Activated CD4-positive, alpha-beta memory T cell treated with anti-CD3 and anti-CD28 coated beads for 36 hours (primary cell): Measurements from ENCODE around the gene LANCL2. TPM values are rescaled to one million over a fixed set of nuclear protein-coding genes. Genes with fewer than 3 reads are reported as not detected.
"Not testable (repeated sequence)": the region's sequence is repeated elsewhere in the genome, so short reads cannot be mapped to it uniquely, and the experiment has no call there.

Experiments used
- CTCF ChIA-PET: fragments of 350-600 bp; sonication (Branson Sonifier 250); formaldehyde crosslinking; loops from one replicate; lab custom pipeline; 2021; ENCODE audit warnings: antibody characterized with exemption, inconsistent platforms; lab: Charles Lee
- POLR2A ChIA-PET: fragments of 350-600 bp; sonication (Branson Sonifier 250); formaldehyde crosslinking; loops from one replicate; lab custom pipeline; 2021; ENCODE audit warnings: antibody characterized with exemption; lab: Charles Lee
- DNase-seq: peaks from one replicate; pipeline ENCODE4 v3.0.0-alpha.2; 2020
- H3K27ac Mint-ChIP-seq: one replicate; pipeline ENCODE4 v1.8.0; 2021; ENCODE audit warnings: mixed read lengths
- H3K27me3 Mint-ChIP-seq: one replicate; pipeline ENCODE4 v1.8.0; 2021; ENCODE audit warnings: mixed read lengths
- H3K36me3 Mint-ChIP-seq: one replicate; pipeline ENCODE4 v1.8.0; 2021; ENCODE audit warnings: mixed read lengths
- H3K4me1 Mint-ChIP-seq: one replicate; pipeline ENCODE4 v1.8.0; 2021; ENCODE audit warnings: low read depth, mixed read lengths
- H3K4me3 Mint-ChIP-seq: one replicate; pipeline ENCODE4 v1.8.0; 2021; ENCODE audit warnings: mild to moderate bottlenecking, mixed read lengths
- H3K9me3 Mint-ChIP-seq: one replicate; pipeline ENCODE4 v1.8.0; 2021; ENCODE audit warnings: mixed read lengths
- intact Hi-C: fragments of 100-400 bp; cut with micrococcal nuclease; formaldehyde crosslinking; loops from one replicate; pipeline ENCODE4 v1.15.1; 2023
- total RNA-seq, 2 experiments: library from RNA; stranded (reverse); gene quantifications; one replicate each; pipeline ENCODE4 v1.2.3, GENCODE V29; 2021

The LANCL2 gene
- total RNA-seq, 2 experiments from 2014 or later: 6.3 to 7.0 TPM

DNA sequence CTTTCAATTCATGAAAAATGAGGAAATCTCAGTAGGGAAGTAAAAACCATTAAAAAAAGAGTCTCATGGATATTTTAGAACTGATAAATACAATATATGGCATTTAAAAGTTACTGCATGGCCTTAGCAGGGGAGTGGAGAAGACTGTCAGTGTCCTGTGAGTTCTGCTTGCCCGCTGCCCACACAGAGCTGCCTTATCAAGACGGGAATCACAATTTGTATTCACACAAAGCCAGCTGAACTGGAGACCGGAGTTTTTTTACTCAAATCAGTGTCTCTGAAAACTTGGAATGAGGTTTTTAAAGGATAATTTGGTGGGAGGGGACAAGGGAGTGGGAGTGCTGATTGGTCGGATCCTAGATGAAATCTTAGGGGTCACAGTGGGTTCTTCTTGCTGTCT lies 17.1 kb downstream of the LANCL2 start:
- H3K4me3 Mint-ChIP-seq: no peak overlapping the region
- no peaks in the 10 kb centered on the region for H3K27me3 Mint-ChIP-seq
- intact Hi-C loops: no loop called here
- peaks cover 7% of the 10 kb centered on the region for H3K4me1 Mint-ChIP-seq
- no peak overlapping the region for H3K27ac Mint-ChIP-seq
- peaks cover 30% of the 10 kb centered on the region for H3K9me3 Mint-ChIP-seq
- ChIA-PET CTCF (interaction anchor here (1.1 kb wide), 1 partner anchor 33 kb away, joined by 3 read pairs; no protein-coding TSS in a partner anchor), POLR2A (no interaction called here)
- H3K36me3 Mint-ChIP-seq: peaks cover 23% of the 10 kb centered on the region
- DNase-seq: no peak

DNA sequence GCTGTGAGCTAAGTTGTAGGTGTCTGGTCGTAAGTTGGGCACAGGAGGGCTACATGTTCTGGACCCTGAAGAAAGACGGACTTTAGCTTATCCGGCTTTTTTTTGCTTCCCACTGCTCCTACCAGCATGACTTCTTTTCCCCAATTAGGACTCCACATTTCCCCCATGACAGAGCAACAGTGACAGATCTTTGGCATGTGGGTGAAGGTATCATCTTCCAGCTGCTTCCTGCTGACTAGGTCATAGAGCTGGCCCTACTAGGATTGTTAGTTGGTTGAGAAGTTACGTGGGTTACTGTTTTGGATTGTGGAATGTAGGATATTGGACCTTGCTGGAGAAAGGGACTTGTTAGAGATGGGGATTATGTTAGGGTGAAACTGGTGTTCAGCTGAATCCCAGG lies 21.4 kb downstream of the LANCL2 start:
- no peak for DNase-seq
- CTCF ChIA-PET: no interaction called here
- Mint-ChIP-seq H3K27me3 (no peaks in the 10 kb centered on the region), H3K36me3 (peaks cover 33% of the 10 kb centered on the region), H3K27ac (no peak overlapping the region), H3K9me3 (peaks cover 43% of the 10 kb centered on the region), H3K4me3 (no peak overlapping the region), H3K4me1 (peaks cover 7% of the 10 kb centered on the region)
- POLR2A ChIA-PET: no interaction called here
- intact Hi-C loops: no loop called here

DNA sequence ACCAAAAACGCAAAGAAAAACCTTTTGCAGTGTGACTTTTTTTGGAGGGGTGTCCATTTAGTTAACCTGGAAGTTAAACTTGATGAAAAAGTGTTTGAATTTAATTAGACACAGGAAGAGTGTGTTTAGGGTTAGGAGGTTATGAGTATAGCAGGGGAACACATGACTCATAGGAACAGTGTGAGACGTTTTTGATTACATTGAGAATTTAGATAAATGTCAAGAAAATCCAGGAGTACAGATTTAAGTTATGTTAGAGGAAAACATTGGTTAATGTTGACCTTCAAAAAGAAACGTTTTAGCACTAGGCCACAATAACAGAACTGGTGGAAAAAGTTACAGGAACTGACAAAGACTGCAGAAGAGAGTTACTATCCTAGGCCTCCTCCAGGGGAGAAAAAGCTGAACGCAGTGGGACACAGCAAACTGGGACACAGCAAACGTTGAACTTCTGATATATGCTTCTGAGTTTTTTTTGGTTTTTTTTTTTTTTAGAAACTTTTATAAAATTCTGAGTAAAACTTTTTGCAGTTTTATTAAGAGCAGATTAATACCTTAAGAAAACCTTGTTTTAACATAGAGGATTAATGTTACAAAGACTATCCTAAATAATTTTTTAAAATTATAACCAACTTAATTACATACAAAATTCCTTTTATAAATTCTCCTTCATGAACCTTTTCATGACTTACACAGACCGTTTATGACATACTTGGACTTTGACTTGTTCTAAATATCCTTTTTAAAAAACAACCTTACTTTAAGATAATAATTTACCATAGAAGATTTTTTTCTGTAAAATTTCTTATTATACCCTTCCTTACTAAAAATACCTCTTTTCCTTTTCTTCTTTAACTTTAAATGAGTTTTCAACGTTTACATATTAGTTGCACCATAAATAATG lies 22.2 kb downstream of the LANCL2 start:
- CTCF ChIA-PET: interaction anchor here (1.1 kb wide), 1 partner anchor 21 kb away, joined by 3 read pairs; no protein-coding TSS in a partner anchor
- Mint-ChIP-seq H3K4me1 (peaks cover 7% of the 10 kb centered on the region), H3K36me3 (peaks cover 33% of the 10 kb centered on the region), H3K27ac (no peak overlapping the region), H3K9me3 (peaks cover 43% of the 10 kb centered on the region), H3K27me3 (no peaks in the 10 kb centered on the region), H3K4me3 (no peak overlapping the region)
- DNase-seq: no peak
- intact Hi-C loops: no loop called here
- POLR2A ChIA-PET: no interaction called here

DNA sequence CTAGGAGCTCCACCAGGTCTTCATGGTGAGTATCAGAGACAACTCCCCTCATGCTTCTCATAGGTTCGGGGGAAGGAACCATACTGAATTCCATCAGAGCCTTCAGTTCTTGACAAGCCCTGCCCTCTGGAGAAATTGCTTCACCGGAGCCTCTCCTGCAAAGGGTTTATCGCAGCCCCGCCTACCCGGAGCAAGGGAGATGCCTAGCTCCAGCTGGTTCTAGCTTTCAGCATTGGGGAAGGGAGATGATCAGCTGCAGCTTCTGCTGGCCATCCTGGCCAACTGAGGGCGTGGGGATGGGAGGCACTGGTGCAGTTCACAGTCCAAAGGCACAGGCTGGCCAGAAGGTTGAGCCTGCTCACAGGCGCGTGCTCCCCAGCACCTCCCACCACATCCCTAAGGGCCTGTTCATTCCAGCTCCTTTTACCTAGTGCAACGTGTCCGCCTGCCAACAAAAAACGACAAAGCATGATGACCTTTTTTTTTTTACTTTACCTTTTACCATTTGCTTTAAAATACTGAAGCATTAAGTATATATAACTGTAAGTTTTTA lies 31.2 kb downstream of the LANCL2 start:
- Mint-ChIP-seq H3K9me3 (no peaks in the 10 kb centered on the region), H3K4me3 (no peak overlapping the region), H3K27me3 (no peaks in the 10 kb centered on the region), H3K27ac (no peak overlapping the region), H3K4me1 (no peaks in the 10 kb centered on the region), H3K36me3 (peaks cover 5% of the 10 kb centered on the region)
- intact Hi-C loops: no loop called here
- ChIA-PET POLR2A (no interaction called here), CTCF (interaction anchor here (2.1 kb wide), 1 partner anchor 19 kb away, joined by 8 read pairs; no protein-coding TSS in a partner anchor)
- DNase-seq: no peak

DNA sequence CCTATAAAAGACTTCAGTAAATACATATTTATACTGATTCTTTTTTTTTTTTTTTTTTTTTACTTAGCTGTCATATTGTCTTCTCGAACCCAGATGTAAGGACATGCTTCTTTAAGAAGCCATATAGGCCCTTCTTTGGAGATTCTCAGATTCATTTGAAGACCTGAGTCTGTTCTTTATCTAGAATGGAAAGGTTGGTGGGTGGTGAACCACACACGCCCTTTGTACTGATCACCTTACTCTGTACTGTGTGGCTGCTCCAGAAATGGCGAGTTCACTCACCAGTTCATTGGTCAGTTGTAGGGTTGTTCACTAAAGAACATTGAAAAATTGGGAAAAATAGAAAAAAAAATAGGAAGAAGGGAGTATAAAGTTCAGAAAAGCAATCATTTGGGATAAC lies 32.5 kb downstream of the LANCL2 start:
- H3K27ac Mint-ChIP-seq: no peak overlapping the region
- no peaks in the 10 kb centered on the region for H3K27me3 Mint-ChIP-seq
- no peak for DNase-seq
- H3K4me3 Mint-ChIP-seq: no peak overlapping the region
- CTCF ChIA-PET: interaction anchor here (2.1 kb wide), 1 partner anchor 18 kb away, joined by 8 read pairs; no protein-coding TSS in a partner anchor
- H3K9me3 Mint-ChIP-seq: no peaks in the 10 kb centered on the region
- intact Hi-C loops: no loop called here
- peaks cover 5% of the 10 kb centered on the region for H3K36me3 Mint-ChIP-seq
- H3K4me1 Mint-ChIP-seq: no peaks in the 10 kb centered on the region
- POLR2A ChIA-PET: no interaction called here

DNA sequence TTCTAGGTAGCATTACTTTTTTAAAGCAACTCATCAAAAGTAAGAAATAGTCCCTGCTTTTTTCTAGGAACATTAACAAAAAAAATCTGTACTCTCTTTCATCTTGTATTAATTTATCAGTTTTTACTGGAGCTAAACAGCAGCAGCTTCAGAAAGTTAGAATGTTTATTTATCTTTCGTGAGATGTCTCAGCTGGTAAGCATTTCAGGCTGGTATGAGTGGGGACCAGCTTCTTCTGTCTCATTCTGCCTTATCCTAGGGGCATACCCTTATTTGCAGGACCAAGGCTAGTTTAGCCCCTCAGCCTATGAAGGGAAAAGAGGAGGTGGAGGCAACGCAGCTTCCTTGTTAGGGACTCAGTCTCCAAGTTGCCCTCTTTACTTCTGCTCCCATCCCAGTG lies 35.1 kb downstream of the LANCL2 start:
- Mint-ChIP-seq H3K4me1 (no peaks in the 10 kb centered on the region), H3K27ac (no peak overlapping the region), H3K4me3 (no peak overlapping the region), H3K9me3 (no peaks in the 10 kb centered on the region), H3K27me3 (no peaks in the 10 kb centered on the region), H3K36me3 (peaks cover 9% of the 10 kb centered on the region)
- CTCF ChIA-PET: interaction anchor here (1.2 to 1.4 kb wide), 4 partner anchors 10 to 627 kb away, joined by 3 to 4 read pairs (median 3); no protein-coding TSS in a partner anchor
- DNase-seq: no peak
- POLR2A ChIA-PET: no interaction called here
- intact Hi-C loops: no loop called here

DNA sequence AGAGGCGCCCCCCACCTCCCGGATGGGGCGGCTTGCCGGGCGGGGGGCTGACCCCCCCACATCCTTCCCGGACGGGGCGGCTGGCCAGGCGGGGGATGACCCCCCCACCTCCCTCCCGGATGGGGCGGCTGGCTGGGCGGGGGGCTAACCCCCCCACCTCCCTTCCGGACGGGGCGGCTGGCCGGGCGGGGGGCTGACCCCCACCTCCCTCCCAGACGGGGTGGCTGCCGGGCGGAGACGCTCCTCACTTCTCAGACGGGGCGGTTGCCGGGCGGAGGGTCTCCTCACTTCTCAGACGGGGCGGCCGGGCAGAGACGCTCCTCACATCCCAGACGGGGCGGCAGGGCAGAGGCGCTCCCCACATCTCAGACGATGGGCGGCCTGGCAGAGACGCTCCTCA lies 37.4 kb downstream of the LANCL2 start:
- POLR2A ChIA-PET, CTCF ChIA-PET, DNase-seq, H3K4me1 Mint-ChIP-seq, H3K9me3 Mint-ChIP-seq, H3K4me3 Mint-ChIP-seq, intact Hi-C loops, H3K27me3 Mint-ChIP-seq, H3K27ac Mint-ChIP-seq: not testable (repeated sequence)
- H3K36me3 Mint-ChIP-seq: peaks cover 12% of the 10 kb centered on the region

DNA sequence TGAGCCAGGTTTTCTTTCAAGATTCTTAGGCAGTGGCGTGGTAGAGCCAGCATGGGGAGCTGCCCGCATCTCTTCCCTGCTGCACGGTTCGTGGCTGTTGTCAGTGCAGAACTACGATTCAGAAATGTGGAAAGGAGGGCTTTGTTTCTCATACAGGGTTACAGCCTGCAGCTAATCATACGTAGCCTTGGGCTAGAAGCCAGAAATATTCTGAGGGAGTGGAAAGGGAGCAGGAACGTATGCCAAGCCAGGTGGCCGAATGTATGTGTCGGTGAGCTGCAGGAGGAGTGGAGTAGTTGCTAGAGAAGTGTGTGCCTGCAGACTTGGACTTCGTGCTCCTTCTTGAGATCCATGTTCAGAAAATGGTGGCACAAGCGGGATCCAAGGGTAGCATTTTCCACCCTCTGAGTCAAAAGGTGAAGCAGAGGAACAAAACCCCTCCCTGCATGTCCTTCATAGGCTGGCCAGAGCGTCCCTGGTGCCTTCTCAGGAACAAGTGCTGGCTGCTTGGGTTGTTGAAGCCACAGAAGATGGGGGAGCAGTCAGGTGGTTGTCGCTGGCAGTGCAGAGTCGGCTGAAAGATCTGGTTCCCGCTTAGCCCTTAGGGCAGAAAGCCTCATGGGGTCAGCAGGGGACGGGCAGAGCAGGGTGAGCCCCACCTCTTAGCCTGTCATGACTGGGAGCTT lies 40.9 kb downstream of the LANCL2 start:
- H3K27ac Mint-ChIP-seq: no peak overlapping the region
- DNase-seq: no peak
- POLR2A ChIA-PET: no interaction called here
- CTCF ChIA-PET: interaction anchor here (1.0 to 1.5 kb wide), 2 partner anchors 10 to 153 kb away, joined by 4 to 6 read pairs; no protein-coding TSS in a partner anchor
- H3K36me3 Mint-ChIP-seq: peaks cover 10% of the 10 kb centered on the region
- no peaks in the 10 kb centered on the region for H3K9me3 Mint-ChIP-seq
- no peaks in the 10 kb centered on the region for H3K27me3 Mint-ChIP-seq
- H3K4me3 Mint-ChIP-seq: no peak overlapping the region
- H3K4me1 Mint-ChIP-seq: no peaks in the 10 kb centered on the region
- intact Hi-C loops: no loop called here

DNA sequence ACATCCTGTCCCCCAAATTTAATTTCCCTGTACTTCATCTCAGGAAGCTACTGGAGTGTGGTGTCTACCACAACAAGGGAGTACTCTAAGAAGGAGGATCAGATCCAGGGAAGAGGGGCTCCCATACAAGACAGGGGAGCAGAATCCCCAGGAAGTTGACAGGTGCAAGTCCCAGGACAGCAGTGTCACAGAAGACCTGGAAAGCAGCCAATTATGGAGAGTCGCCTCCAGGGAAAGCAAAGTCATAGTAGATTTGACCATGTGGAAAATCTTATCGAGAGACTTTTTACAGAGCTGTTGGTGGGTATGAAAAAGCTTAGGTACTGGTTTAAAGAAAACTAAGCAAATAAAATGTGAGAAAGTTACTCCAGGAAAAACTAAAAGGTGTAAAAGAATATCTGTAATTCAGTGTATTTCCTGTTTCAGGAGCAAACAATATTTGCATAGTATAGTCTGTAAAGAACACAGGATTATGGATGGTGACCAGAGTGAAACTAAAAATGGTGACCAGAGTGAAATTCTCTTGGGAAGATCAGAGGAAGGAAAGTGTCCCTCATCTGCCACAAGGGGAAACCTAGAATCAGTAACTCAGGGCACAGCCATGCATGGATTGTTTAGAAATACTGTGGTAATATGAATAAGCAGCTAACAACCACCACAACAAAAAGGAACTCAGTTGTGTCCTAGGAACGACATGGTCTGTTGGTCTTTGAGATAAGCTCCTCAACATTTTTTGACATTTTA lies 44.5 kb downstream of the LANCL2 start:
- ChIA-PET POLR2A (interaction anchor here (0.7 to 1.4 kb wide), 2 partner anchors 44 to 122 kb away, joined by 3 to 4 read pairs; no protein-coding TSS in a partner anchor), CTCF (interaction anchor here (0.9 to 1.7 kb wide), 5 partner anchors 10 to 130 kb away, joined by 3 to 15 read pairs (median 3); no protein-coding TSS in a partner anchor)
- H3K36me3 Mint-ChIP-seq: peaks cover 4% of the 10 kb centered on the region
- no peaks in the 10 kb centered on the region for H3K9me3 Mint-ChIP-seq
- H3K4me3 Mint-ChIP-seq: no peak overlapping the region
- no peak for DNase-seq
- intact Hi-C loops: no loop called here
- no peaks in the 10 kb centered on the region for H3K4me1 Mint-ChIP-seq
- H3K27ac Mint-ChIP-seq: no peak overlapping the region
- no peaks in the 10 kb centered on the region for H3K27me3 Mint-ChIP-seq

DNA sequence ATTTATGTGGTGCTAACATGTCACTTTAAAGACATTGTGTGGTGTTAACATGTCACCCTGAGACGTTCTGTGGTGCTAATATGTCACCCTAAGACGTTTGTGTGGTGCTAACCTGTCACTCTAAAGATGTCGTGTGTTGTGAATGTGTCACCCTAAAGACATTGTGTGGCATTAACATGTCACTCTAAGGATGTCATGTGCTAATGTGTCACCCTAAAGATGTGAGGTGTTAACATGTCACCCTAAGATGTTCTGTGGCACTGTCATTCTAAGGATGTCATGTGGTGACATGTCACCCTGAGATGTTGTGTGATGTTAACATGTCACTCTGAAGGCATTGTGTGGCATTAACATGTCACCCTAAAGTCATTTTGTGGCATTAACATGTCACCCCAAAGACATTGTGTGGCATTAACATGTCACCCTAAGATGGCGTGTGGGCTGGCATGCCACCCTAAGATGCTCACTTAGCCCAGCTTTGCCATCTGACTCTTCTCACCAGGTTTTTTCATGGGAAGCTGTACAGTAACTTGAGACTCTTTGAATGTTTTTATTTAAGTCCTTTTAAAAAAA lies 45.6 kb downstream of the LANCL2 start:
- Mint-ChIP-seq H3K36me3 (peaks cover 2% of the 10 kb centered on the region), H3K27ac (no peak overlapping the region), H3K4me1 (peaks cover 2% of the 10 kb centered on the region), H3K9me3 (no peaks in the 10 kb centered on the region), H3K4me3 (no peak overlapping the region), H3K27me3 (no peaks in the 10 kb centered on the region)
- intact Hi-C loops: no loop called here
- ChIA-PET POLR2A (no interaction called here), CTCF (interaction anchor here (1.2 to 1.7 kb wide), 2 partner anchors 11 to 131 kb away, joined by 3 to 15 read pairs; no protein-coding TSS in a partner anchor)
- DNase-seq: no peak

DNA sequence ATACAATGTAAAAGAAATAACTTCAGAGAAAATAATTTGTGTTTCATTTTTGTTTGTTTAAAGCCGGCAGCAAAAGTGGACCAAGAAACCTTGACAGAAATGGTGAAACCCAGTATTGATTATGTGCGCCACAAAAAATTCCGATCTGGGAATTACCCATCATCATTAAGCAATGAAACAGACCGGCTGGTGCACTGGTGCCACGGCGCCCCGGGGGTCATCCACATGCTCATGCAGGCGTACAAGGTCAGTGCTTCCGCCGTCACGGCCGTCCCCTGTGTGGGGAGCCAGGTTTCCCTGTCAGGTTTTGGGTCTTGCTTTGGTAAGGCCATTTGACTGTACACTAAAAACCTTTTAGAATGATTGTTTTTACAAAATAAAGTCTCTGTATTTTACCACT lies 46.7 kb downstream of the LANCL2 start:
- intact Hi-C loops: no loop called here
- no peak overlapping the region for H3K4me3 Mint-ChIP-seq
- ChIA-PET CTCF (no interaction called here), POLR2A (no interaction called here)
- H3K9me3 Mint-ChIP-seq: no peaks in the 10 kb centered on the region
- DNase-seq: no peak
- H3K36me3 Mint-ChIP-seq: no peaks in the 10 kb centered on the region
- no peak overlapping the region for H3K27ac Mint-ChIP-seq
- no peaks in the 10 kb centered on the region for H3K27me3 Mint-ChIP-seq
- peaks cover 2% of the 10 kb centered on the region for H3K4me1 Mint-ChIP-seq
